Measurements from ENCODE around the gene RBPMS2. TPM values are rescaled to one million over a fixed set of nuclear protein-coding genes. Genes with fewer than 3 reads are reported as not detected.

Gene RBPMS2
- total and polyA plus RNA-seq, 4 donors = 0.42 to 7.9 (median 2.4) TPM

DNA sequence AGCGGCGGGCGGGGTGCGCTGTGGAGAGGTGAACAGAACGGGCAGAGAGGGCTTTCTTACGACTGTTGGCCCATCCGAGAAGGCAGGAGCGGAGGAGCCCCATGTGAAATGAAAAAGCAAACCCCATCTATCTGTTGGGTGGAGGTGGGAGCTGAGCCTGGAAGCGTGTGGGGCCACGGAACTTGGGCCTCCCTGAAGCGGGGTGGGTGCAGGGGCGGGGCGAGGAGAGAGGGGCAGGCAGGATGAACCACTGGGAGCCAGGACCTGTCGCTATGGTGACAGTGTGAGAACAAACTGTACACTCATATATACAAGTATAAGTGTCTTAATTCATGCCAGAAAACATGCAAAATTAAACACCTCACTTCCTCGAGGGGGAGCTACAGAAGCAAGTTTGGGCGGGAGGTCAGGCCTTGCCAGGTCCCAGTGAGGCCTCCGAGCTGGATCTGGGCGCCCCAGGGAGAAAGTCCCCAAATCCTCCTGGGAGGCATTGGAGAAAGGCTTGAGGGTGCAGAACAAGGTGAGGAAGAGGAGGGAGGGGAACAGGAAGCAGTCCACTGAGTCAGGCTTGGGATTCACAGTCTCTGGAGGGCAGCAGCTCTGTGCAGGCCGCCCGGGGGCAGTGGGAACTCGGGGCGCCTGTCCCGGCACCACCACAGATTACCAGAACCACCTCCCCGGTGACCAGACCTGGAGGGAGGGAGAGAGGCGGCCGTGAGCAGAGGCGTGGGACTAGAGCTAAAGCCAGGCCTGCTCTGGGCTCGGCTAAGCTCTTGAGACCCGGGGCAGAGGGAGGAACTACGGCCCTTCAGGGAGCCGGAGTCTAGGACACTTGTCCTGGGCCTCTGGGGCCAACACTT, 34.8 kb downstream of the RBPMS2 start:
- H3K36me3 ChIP-seq (ENCODE audit: control insufficient read depth in 4 of 4, insufficient read depth in 3 of 4, low read depth in 1 of 4, low read length in 3 of 4) = no peaks in the 10 kb centered on the region
- peak overlapping the region; percentile 12 to 52 for H3K27ac ChIP-seq (ENCODE audit: low read depth in 1 of 2, low read length in 2 of 2)
- no peaks in the 10 kb centered on the region for H3K9me3 ChIP-seq (ENCODE audit: control insufficient read depth in 4 of 4, low read length in 3 of 4)
- H3K27me3 ChIP-seq (ENCODE audit: control insufficient read depth in 4 of 4, insufficient read depth in 4 of 4, low read length in 3 of 4) = no peaks in the 10 kb centered on the region
- no peak for DNase-seq (ENCODE audit: low spot score)
- no peak overlapping the region for H3K4me3 ChIP-seq (ENCODE audit: low read depth in 1 of 3, low read length in 3 of 3)
- H3K9ac ChIP-seq (ENCODE audit: low read depth in 1 of 2, low read length in 2 of 2) = no peak overlapping the region
- H3K4me1 ChIP-seq (ENCODE audit: control insufficient read depth in 4 of 4, insufficient read depth in 4 of 4, low read length in 3 of 4) = no peaks in the 10 kb centered on the region
- TF ChIP-seq, protein P1, sequence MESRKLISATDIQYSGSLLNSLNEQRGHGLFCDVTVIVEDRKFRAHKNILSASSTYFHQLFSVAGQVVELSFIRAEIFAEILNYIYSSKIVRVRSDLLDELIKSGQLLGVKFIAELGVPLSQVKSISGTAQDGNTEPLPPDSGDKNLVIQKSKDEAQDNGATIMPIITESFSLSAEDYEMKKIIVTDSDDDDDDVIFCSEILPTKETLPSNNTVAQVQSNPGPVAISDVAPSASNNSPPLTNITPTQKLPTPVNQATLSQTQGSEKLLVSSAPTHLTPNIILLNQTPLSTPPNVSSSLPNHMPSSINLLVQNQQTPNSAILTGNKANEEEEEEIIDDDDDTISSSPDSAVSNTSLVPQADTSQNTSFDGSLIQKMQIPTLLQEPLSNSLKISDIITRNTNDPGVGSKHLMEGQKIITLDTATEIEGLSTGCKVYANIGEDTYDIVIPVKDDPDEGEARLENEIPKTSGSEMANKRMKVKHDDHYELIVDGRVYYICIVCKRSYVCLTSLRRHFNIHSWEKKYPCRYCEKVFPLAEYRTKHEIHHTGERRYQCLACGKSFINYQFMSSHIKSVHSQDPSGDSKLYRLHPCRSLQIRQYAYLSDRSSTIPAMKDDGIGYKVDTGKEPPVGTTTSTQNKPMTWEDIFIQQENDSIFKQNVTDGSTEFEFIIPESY (IDR thresholded peaks at IDR 0.05) = no peak
- TF ChIP-seq RAD21 (IDR thresholded peaks at IDR 0.05) (peak; percentile 34 to 60), EGR1 (IDR thresholded peaks at IDR 0.05; ENCODE audit: low read depth in 2 of 2) (no peak)
- WGBS = 85% methylated on average over 31 of the region's 31 CpGs

DNA sequence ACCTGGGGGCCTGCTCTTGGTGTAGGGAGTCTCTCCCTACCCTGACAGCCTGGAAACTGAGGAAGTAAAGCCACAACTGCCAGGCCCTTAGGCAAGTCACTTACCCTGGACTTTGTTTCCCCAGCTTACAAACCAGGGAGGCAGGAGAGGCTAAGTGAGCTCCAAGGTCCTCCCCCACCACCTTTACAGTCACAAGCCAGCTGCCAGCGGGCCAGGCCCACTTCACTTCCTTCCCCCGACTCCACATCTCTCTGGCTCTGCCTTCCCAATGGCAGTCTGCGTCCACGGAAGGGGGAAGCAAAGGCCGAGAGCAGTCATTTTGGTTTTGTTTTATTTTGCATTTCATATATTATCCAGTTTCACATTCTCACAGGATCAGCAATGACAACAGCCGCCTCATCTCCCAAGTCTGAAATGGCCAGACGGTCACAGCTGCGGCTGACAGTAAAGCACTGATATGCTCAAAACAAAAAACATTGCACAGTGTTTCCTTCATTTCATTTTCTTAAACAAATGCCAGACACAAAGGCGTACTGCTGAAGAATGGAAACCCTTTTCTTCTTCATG, 35.7 kb downstream of the RBPMS2 start:
- Histone ChIP-seq H3K4me3 (ENCODE audit: low read depth in 1 of 3, low read length in 3 of 3) (no peak overlapping the region), H3K9me3 (ENCODE audit: control insufficient read depth in 4 of 4, low read length in 3 of 4) (no peaks in the 10 kb centered on the region), H3K27ac (ENCODE audit: low read depth in 1 of 2, low read length in 2 of 2) (peak overlapping the region in 1 of 2 donors; percentile 52), H3K36me3 (ENCODE audit: control insufficient read depth in 4 of 4, insufficient read depth in 3 of 4, low read depth in 1 of 4, low read length in 3 of 4) (no peaks in the 10 kb centered on the region), H3K4me1 (ENCODE audit: control insufficient read depth in 4 of 4, insufficient read depth in 4 of 4, low read length in 3 of 4) (no peaks in the 10 kb centered on the region), H3K9ac (ENCODE audit: low read depth in 1 of 2, low read length in 2 of 2) (no peak overlapping the region), H3K27me3 (ENCODE audit: control insufficient read depth in 4 of 4, insufficient read depth in 4 of 4, low read length in 3 of 4) (no peaks in the 10 kb centered on the region)
- WGBS = 81% methylated on average over 9 of the region's 9 CpGs
- no peak for TF ChIP-seq GABPA (IDR thresholded peaks at IDR 0.05 in 1 of 2, conservative IDR thresholded peaks at IDR 0.05 in 1 of 2)
- TF ChIP-seq TAF1 (conservative IDR thresholded peaks at IDR 0.05) = no peak
- TF ChIP-seq HNF4G (IDR thresholded peaks at IDR 0.05) = no peak
- TF ChIP-seq, protein P2, sequence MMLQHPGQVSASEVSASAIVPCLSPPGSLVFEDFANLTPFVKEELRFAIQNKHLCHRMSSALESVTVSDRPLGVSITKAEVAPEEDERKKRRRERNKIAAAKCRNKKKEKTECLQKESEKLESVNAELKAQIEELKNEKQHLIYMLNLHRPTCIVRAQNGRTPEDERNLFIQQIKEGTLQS (IDR thresholded peaks at IDR 0.05) = no peak
- no peak for TF ChIP-seq FOXA2 (IDR thresholded peaks at IDR 0.05)
- TF ChIP-seq, protein P1 (IDR thresholded peaks at IDR 0.05) = no peak
- no peak for TF ChIP-seq RAD21 (IDR thresholded peaks at IDR 0.05)
- no peak for TF ChIP-seq NR2F2 (IDR thresholded peaks at IDR 0.05)
- TF ChIP-seq, protein P3, sequence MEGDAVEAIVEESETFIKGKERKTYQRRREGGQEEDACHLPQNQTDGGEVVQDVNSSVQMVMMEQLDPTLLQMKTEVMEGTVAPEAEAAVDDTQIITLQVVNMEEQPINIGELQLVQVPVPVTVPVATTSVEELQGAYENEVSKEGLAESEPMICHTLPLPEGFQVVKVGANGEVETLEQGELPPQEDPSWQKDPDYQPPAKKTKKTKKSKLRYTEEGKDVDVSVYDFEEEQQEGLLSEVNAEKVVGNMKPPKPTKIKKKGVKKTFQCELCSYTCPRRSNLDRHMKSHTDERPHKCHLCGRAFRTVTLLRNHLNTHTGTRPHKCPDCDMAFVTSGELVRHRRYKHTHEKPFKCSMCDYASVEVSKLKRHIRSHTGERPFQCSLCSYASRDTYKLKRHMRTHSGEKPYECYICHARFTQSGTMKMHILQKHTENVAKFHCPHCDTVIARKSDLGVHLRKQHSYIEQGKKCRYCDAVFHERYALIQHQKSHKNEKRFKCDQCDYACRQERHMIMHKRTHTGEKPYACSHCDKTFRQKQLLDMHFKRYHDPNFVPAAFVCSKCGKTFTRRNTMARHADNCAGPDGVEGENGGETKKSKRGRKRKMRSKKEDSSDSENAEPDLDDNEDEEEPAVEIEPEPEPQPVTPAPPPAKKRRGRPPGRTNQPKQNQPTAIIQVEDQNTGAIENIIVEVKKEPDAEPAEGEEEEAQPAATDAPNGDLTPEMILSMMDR (IDR thresholded peaks at IDR 0.05; ENCODE audit: low read depth, low read length, missing input control) = no peak
- no peak for TF ChIP-seq HNF4A (conservative IDR thresholded peaks at IDR 0.05)
- TF ChIP-seq, protein P4, sequence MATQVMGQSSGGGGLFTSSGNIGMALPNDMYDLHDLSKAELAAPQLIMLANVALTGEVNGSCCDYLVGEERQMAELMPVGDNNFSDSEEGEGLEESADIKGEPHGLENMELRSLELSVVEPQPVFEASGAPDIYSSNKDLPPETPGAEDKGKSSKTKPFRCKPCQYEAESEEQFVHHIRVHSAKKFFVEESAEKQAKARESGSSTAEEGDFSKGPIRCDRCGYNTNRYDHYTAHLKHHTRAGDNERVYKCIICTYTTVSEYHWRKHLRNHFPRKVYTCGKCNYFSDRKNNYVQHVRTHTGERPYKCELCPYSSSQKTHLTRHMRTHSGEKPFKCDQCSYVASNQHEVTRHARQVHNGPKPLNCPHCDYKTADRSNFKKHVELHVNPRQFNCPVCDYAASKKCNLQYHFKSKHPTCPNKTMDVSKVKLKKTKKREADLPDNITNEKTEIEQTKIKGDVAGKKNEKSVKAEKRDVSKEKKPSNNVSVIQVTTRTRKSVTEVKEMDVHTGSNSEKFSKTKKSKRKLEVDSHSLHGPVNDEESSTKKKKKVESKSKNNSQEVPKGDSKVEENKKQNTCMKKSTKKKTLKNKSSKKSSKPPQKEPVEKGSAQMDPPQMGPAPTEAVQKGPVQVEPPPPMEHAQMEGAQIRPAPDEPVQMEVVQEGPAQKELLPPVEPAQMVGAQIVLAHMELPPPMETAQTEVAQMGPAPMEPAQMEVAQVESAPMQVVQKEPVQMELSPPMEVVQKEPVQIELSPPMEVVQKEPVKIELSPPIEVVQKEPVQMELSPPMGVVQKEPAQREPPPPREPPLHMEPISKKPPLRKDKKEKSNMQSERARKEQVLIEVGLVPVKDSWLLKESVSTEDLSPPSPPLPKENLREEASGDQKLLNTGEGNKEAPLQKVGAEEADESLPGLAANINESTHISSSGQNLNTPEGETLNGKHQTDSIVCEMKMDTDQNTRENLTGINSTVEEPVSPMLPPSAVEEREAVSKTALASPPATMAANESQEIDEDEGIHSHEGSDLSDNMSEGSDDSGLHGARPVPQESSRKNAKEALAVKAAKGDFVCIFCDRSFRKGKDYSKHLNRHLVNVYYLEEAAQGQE (IDR thresholded peaks at IDR 0.05) = no peak
- DNase-seq (ENCODE audit: low spot score) = no peak

All from liver (tissue), 9 donors.